AML-193 (cell line): Measurements from ENCODE around the gene FARS2.

Source experiments
- DNase-seq, 2 experiments: peaks; one replicate each; lab custom pipeline; 2025; lab: John Stamatoyannopoulos, UW

FARS2 gene

DNA sequence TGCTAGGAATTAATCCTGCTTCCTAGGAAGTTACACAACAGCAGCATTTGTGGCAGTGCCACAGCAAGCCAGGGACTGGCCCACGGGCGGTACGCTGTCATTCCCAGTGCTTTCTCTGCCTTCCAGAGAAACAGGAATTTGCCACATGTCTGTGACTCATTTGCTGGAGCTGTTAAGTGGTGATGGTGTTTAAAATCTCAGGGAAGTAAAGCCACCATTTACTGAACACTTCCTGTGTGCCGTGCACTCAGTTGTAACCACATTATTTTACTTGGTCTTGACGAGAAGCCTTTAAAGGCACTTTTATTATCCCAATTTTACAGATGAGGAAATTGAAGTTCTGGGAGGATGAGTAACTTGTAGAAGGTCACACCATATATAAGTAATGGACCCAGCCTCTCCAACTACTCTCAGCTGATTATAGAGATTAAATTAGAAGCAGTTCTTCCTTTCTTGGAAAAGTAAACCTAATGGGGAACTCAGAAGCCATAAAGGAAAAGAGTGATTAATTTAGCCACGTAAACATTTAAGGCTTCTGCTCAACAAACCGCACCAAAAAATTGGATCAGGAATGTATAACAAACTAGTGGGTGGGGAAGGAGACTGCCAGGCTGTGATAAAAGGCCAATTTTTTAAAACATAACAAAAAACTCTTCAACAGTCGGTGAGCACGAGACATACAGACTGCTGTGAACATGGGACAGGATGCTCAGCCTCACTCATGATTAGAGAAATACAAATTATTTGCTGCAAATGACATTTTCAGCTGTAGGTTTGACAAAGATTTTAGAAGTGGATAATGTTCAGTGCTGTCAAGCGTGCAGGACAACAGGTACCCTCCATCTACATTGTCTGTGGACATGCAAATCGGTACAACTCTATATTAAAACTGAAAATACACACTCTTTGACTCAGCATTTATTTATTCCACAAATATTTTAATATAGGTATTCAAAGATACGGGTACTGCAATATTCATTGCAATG lies 434.2 kb downstream of the FARS2 start:
- DNase-seq: no peak

DNA sequence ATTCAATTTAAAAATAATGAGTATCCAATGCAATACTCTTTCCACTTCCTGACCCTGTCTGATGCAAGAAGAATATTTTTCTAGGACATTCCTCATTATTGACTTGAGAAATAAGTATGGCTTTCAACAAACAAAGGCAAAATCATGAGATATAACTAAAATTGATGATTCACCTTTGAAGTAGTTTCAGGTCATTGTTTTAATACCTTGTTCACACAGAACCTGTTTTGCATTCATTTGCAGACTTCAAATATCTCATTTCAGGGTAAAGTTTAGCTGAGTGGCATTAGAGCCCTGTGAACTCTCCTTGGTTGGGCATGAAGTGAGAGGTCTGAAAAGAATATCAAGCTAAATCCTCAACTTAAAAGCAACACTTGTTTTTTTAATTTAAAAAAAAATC lies 436.2 kb downstream of the FARS2 start:
- no peak for DNase-seq

GRCh38 chr6:5698318-5698717 lies 437.0 kb downstream of the FARS2 start:
- DNase-seq: no peak

DNA sequence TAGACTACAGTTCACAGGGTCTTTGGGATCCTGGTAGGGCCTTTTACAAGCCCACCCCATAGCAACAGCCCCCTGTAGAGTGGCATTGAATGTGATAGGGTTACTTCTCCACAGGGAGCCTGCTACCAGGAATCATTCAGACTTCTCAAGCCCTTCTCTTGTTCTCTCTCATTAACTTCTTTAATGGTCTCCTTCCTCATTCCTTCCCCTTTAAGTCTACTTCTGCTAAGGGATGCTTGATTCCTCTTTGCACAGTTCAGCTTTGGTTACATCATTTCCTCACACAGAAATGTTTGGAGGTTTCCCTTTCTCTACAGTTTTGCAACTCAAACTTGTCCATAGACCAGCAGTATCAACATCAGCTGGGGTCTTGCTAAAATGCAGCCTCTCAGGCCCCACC lies 437.8 kb downstream of the FARS2 start:
- DNase-seq: peak; percentile 96 to 98

- DNase-seq: no peak
Measured at GRCh38 chr6:5701174-5701573, 439.9 kb downstream of the FARS2 start.

GRCh38 chr6:5704708-5705107 lies 443.4 kb downstream of the FARS2 start:
- DNase-seq: no peak

DNA sequence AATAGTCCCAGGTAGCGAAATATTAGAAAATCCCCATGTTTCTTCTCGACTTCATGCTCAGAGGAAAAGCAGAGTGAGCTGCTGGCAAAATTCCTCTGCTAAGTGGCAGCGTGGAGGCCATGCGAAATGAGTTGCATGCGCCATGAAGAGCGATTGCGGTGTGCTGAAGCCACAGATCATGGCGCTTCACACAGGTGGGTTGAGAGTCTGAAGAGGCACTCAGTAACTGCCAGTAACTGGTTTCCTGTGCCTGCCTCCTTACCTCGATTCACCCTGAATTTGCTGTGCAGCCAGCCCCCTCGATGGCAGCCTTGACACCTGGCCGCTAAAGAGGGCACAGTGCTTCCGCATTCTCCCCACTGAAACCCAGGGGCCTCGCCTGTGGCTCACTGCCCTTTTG lies 443.9 kb downstream of the FARS2 start:
- DNase-seq: no peak

DNA sequence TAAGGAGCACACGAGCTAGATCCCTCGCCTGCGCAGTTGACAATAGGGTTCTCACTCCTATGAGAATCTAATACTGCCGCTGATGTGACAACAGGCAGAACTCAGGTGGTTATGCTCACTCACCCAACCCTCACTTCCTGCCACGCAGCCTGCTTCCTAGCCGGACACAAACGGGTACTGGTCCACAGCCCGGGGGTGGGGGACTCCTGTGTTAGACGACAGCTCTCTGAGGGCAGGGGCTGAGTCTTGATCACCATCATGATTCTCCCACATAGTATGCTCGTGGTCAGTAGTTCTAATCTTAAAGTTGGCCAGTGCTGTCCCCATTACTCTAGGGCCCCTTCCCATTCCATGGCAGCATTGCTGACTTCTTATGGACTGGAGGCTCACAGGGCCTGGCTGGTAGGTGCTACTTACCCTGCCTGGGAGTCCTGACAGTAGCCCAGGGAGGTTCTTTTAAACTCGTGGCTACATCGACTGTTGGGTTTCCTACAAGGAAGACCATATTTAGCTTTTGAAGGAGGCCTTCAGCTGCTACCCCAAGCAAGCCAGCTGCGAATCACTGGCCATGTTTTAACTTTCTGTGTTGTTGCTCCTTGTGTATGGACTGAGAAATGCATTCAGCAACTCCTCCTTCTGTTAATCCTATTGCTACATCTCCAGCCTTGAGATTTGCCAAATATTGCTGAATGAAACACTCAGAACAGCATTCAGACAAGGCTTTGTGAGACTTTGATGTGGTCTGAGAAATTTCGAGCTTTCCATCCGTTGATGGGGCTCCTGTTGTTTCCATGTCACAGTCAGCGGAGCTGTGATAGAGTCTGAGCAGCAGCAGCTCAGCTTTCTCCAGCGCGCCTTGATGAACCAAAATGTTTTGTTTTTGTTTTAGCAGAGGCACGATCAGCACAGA lies 445.1 kb downstream of the FARS2 start:
- DNase-seq: no peak

DNA sequence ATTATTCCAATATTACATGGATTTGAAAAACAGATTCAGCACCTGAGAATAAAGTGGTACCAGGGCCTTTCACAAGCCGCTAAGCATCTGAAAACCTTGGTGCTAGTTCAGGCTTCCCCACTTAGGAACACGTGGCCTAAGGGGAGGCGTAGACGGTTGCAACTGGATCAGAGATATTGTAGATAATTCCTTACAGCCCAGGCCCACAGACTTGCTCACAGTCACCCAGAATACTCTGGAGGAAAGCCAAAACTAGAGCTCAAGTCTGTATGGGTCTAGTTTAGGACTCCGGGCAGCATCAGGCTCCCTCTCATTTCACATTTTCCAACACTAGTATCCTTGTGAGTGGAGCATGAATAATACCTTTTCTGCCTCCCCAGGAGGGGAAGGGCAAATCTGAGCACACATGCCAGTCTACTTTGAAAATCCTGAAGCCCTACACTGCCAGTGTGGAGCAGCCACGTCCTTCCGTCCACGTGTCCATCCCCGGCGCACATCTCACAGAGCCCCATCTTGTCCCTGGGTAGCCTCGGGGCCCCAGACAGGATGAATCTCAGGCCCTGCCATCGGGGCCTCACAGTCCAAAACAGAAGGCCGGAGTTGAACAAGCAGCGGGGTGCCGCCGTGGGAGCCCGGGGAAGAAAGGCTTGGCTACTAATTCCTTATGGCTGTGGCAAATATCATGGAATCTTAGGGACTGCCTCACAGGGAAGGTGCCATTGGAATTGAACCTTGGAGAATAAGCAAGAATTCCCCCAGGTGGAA lies 446.1 kb downstream of the FARS2 start:
- DNase-seq: no peak

GRCh38 chr6:5710516-5710915 lies 449.2 kb downstream of the FARS2 start:
- no peak for DNase-seq

DNA sequence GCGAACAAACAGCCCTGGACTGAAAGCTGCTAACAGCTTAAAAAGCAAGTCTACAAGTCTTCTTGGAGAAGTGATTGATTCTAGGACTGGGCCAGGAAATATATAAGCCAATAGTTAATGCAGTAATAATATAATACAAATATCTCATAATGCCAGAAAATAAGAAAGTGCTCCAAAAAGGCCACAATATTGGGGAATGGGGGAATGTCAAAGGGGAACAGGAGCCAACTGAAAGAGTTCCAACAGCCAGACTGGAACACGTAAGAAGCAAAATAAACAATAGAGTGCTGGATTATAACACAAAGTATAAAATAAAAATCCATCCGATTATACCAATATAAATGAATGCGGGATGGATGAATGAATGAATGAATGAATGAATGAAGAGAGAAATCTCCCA lies 449.6 kb downstream of the FARS2 start:
- no peak for DNase-seq

GRCh38 chr6:5712349-5713215 lies 451.3 kb downstream of the FARS2 start:
- no peak for DNase-seq

DNA sequence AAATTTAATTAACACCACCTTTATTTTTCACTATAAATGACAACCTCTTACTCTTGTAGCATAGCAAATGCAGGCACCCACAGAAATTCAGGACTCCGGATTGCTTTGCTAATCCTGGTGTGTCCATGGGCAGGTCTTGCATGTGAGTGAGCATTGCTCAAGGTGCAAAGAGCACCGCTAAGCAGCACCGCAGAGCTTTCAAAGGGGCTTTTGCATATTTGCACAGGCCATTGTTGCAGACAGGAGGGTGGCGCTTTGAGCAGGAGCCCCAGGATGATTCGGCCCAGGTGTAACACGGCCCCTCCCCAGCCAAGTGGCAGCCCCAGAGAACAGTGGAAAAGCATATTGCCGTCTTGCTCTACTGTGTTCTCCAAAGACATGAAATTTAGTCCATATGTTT lies 452.2 kb downstream of the FARS2 start:
- DNase-seq: no peak

- DNase-seq: peak; percentile 70 to 86
Measured at GRCh38 chr6:5718231-5718947, 457.1 kb downstream of the FARS2 start.

DNA sequence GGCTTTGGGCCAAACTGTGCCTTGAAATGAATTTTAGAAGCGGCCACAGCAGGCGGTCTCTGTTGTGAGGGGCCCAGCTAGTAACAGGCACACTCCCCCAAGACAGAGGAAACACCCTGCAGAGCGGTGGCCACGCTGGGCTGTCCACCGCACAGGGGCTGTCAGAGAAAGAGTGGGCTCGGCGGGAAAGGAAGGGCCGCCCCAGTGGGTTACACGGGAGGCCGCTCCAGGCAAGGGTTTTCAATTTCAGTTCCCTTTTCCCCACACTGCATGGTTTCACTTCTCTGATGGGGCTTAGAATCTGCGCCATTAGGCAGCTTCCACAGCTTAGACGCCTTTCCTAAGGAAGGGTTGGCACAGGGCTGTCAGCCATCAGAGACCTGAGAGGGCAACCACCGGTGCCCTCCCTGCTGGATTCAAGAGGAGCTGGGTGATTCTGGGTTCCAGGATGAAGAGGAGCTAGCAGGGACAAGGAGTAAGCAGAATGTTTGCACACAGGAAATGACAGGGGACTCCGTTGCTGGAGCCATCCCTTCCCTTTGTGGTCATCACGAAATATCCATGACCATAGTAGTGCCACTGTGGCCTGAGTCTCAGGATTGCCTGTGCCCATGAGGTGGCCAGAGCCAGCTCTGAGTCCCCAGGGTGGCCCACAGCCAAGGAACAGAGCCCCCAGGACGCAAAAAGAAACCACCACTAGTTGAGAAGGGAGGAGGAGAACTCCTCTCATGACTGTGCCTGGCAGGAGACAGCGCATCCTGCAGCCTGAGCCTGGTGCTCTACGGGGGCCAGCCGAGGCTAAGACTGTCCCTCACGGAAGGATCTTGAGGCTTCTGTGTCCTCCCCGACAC lies 462.8 kb downstream of the FARS2 start:
- DNase-seq: peak; percentile 68 to 74

DNA sequence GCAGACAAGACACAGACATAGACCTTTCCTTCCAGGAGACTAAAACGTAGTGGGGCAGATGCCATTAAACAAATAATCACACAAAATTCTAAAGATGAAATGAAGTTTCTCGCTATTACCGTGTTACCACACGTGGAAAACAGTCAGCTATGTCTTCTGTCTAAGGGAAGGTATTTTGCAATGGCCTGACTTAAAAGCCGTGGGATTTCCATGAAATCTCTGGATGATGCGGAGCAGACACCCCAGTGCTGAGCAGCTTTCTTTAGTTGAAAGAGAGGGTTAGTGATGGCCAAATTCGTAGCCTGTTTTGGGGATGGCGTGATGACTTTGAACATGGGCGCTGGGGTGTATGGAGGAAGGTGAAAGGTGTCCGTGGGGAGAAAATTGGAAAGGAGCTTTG lies 463.6 kb downstream of the FARS2 start:
- no peak for DNase-seq

GRCh38 chr6:5726976-5727718 lies 465.8 kb downstream of the FARS2 start:
- no peak for DNase-seq

DNA sequence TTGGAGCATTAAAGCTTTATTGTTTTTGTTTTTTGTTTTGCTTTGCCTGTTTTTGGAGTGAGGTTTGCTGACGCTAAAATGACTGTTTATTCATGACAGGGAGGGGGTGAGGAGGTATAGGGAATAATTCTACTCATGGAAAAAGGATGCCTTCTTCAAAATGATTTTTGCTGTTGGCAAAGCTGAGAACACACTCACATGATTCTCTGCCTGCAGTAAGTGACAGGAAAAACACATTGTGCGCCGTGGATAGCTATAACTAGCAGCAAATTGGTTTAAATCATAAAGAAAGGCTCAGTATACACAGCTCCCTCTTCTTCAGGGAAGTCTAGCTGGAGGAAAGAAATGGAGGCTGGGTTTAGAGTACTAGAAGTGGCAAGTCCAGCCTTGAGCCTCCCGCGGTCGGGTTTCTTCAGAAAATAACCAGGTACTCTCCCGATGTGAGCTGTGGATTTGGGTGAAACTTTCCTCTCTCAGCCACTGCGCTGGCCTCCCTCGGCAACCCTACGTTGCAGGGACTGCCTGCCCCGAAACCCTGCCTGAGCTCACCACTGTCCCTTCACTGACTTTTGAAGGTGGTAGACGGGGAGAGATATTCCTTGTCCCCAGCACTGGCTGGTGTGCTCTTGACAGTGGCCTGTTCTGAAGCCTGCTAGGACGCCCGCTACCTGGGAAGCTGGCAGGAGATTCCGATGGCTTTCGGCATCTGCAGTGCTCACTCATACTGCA lies 467.2 kb downstream of the FARS2 start:
- no peak for DNase-seq
